ENCODE measurements around the gene CREB5.

Gene CREB5, protein sequence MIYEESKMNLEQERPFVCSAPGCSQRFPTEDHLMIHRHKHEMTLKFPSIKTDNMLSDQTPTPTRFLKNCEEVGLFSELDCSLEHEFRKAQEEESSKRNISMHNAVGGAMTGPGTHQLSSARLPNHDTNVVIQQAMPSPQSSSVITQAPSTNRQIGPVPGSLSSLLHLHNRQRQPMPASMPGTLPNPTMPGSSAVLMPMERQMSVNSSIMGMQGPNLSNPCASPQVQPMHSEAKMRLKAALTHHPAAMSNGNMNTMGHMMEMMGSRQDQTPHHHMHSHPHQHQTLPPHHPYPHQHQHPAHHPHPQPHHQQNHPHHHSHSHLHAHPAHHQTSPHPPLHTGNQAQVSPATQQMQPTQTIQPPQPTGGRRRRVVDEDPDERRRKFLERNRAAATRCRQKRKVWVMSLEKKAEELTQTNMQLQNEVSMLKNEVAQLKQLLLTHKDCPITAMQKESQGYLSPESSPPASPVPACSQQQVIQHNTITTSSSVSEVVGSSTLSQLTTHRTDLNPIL

DNA sequence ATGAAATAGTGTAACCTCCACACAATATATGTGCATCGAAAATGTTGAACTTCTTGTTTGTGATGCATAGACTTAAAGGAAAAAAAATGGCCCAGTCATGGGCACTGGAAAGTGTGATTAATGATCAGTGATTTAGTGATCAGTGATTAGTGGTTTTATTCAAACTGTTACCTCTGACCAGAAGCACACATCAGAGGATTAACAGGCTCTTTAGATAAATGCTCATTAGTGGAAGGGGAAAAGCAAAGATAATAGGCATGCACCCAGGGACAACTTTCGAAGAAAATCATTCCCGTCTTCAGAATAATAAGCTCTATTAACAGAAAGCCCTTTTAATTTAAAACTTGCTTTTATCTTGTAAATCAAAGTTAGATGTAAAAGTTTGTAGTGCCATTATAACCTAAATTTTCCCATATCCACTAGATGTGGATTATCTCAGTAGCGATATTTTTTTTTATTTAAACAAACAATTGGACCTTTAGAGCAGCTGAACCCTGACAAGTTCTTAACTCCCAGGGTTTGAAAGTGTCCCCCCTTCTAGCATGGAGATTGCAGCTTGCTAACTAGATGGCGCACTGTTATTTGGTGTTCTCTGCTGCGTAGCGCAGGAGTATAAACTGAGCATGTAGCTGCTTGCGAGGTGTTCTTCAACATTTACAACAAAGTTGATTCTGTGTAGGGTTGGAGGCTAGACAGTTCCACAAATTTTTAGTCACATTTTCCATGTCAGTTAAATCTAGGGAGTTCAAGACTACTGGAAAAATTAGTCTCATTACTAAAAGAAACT, at the start of gene CREB5:
Gene CREB5, plus strand, starts transcription at position 643 of the 787 bp plus-strand sequence. CDS start 397 bp downstream, outside the sequence.
- no peak within 1 kb of the TSS for H3K9ac ChIP-seq (ENCODE audit: low read length)
- peaks cover 4 to 11% of the 10 kb centered on the region in 2 donors for H3K27me3 ChIP-seq (ENCODE audit: control insufficient read depth in 1 of 2, insufficient read depth in 2 of 2, low read length in 2 of 2)
- H3K36me3 ChIP-seq (ENCODE audit: insufficient read depth, low read length), result no peaks in the 10 kb centered on the region
- H3K9me3 ChIP-seq (ENCODE audit: low read length), result no peaks in the 10 kb centered on the region
- H3K4me1 ChIP-seq (ENCODE audit: insufficient read depth, low read length), result peaks cover 26% of the 10 kb centered on the region
- H3K4me3 ChIP-seq (ENCODE audit: low read depth in 1 of 2, low read length in 2 of 2), result no peak within 1 kb of the TSS
- H3K27ac ChIP-seq (ENCODE audit: low read depth, low read length), result no peak within 1 kb of the TSS

DNA sequence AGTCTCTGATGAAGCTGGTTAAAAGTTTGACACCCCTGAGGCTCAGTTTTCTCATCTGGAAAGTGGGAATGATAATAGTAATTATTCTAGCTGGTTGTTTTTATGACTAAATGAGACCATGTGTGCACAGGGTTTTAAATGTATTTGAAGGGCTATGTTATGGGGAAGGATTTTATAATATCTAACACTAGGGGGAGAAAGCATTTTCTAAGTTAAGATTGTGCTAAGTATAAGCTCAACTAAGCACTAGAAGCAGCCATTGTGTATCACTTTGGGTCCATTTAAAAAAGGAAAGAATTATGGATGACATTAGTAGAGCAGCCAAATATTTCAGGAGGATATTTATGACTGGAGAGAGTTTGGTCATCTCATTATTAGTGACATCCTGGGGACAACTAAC, 49.5 kb upstream of the CREB5 start:
- Histone ChIP-seq H3K27me3 (ENCODE audit: control insufficient read depth in 1 of 2, insufficient read depth in 2 of 2, low read length in 2 of 2) (no peaks in the 10 kb centered on the region), H3K9ac (ENCODE audit: low read length) (no peak overlapping the region), H3K36me3 (ENCODE audit: insufficient read depth, low read length) (no peaks in the 10 kb centered on the region), H3K4me1 (ENCODE audit: insufficient read depth, low read length) (no peaks in the 10 kb centered on the region), H3K4me3 (ENCODE audit: low read depth in 1 of 2, low read length in 2 of 2) (no peak overlapping the region), H3K27ac (ENCODE audit: low read depth, low read length) (no peak overlapping the region), H3K9me3 (ENCODE audit: low read length) (no peaks in the 10 kb centered on the region)

DNA sequence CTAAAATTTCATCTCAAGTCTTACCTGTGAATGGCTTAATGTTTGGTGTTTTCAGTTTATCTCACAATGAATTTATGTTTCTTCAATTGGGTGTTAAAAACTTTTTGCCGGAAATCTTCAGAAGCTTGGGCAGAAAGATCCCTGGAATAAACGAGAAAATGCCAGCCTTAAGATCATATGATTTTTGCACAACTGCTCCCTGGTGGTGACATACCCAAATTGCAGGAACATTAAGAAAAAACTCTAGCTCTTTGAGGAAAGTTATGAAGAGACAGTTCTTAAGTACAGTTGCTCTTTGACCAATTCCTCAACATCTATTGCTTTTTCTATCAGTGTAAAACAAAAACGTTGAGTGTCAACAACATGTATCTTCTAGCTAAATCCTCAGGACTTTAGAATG, 48.2 kb upstream of the CREB5 start:
- Histone ChIP-seq H3K27ac (ENCODE audit: low read depth, low read length) (no peak overlapping the region), H3K36me3 (ENCODE audit: insufficient read depth, low read length) (no peaks in the 10 kb centered on the region), H3K4me3 (ENCODE audit: low read depth in 1 of 2, low read length in 2 of 2) (no peak overlapping the region), H3K4me1 (ENCODE audit: insufficient read depth, low read length) (no peaks in the 10 kb centered on the region), H3K9me3 (ENCODE audit: low read length) (no peaks in the 10 kb centered on the region), H3K9ac (ENCODE audit: low read length) (no peak overlapping the region), H3K27me3 (ENCODE audit: control insufficient read depth in 1 of 2, insufficient read depth in 2 of 2, low read length in 2 of 2) (no peaks in the 10 kb centered on the region)

DNA sequence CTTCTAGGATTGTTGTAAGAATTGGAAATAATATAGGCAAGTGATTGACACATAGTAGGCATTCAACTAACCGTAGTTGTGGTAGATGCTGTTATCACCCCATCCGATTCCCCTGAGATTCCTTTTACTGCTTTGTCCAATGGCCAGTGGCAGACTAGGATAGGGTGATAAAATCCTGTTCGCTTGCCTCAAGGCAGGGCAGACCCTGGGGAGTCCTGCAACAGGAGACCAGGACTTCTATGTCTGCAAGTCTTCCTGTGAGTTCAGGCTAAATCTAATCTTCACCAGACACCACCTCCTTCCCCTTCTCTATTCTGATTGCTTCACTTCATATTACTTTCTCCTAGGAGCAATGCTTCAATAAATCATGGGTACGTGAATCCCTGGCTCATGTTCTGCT, 42.8 kb upstream of the CREB5 start:
- Histone ChIP-seq H3K9ac (ENCODE audit: low read length) (no peak overlapping the region), H3K4me3 (ENCODE audit: low read depth in 1 of 2, low read length in 2 of 2) (no peak overlapping the region), H3K9me3 (ENCODE audit: low read length) (no peaks in the 10 kb centered on the region), H3K27ac (ENCODE audit: low read depth, low read length) (no peak overlapping the region), H3K36me3 (ENCODE audit: insufficient read depth, low read length) (no peaks in the 10 kb centered on the region), H3K27me3 (ENCODE audit: control insufficient read depth in 1 of 2, insufficient read depth in 2 of 2, low read length in 2 of 2) (no peaks in the 10 kb centered on the region), H3K4me1 (ENCODE audit: insufficient read depth, low read length) (no peaks in the 10 kb centered on the region)

DNA sequence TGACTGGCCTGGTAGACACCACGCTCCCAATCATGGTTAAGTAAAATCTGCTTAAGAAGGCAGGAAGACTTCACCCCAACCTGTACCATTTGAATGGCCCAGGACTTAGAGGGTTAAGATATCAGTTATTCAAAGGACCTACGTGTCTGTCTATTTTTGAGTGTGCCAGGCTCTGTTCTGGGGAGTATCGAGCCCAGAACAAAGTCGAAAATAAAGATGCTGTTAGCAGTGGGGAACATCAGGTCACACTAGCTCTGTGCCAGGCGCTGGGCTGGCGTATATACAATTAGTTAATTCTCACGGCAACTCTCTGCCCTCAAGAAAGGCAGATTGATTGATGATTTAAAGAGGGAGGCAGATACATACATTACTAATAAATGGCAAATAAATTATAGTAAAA, 40.5 kb upstream of the CREB5 start:
- Histone ChIP-seq H3K36me3 (ENCODE audit: insufficient read depth, low read length) (no peaks in the 10 kb centered on the region), H3K27me3 (ENCODE audit: control insufficient read depth in 1 of 2, insufficient read depth in 2 of 2, low read length in 2 of 2) (no peaks in the 10 kb centered on the region), H3K4me3 (ENCODE audit: low read depth in 1 of 2, low read length in 2 of 2) (no peak overlapping the region), H3K9ac (ENCODE audit: low read length) (no peak overlapping the region), H3K27ac (ENCODE audit: low read depth, low read length) (no peak overlapping the region), H3K4me1 (ENCODE audit: insufficient read depth, low read length) (no peaks in the 10 kb centered on the region), H3K9me3 (ENCODE audit: low read length) (no peaks in the 10 kb centered on the region)

DNA sequence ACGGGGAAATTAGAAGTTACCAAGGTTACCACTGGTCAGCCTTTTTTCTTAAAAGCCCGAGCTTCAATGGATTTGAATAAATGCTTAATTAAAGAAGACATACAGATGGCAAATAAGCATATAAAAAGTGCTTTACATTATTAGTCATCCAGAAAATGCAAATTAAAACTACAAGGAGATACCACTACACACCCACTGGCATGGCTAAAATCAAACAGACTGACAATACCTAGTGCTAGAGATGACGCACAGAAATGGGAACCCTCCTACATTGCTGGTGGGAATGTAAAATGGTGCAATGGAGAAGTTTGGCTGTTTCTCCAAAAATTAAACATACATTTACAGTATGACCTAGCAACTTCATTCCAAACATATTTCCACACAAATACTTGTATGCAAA, 38.3 kb upstream of the CREB5 start:
- Histone ChIP-seq H3K9me3 (ENCODE audit: low read length) (no peaks in the 10 kb centered on the region), H3K27me3 (ENCODE audit: control insufficient read depth in 1 of 2, insufficient read depth in 2 of 2, low read length in 2 of 2) (no peaks in the 10 kb centered on the region), H3K36me3 (ENCODE audit: insufficient read depth, low read length) (no peaks in the 10 kb centered on the region), H3K9ac (ENCODE audit: low read length) (no peak overlapping the region), H3K4me1 (ENCODE audit: insufficient read depth, low read length) (no peaks in the 10 kb centered on the region), H3K4me3 (ENCODE audit: low read depth in 1 of 2, low read length in 2 of 2) (no peak overlapping the region), H3K27ac (ENCODE audit: low read depth, low read length) (no peak overlapping the region)

DNA sequence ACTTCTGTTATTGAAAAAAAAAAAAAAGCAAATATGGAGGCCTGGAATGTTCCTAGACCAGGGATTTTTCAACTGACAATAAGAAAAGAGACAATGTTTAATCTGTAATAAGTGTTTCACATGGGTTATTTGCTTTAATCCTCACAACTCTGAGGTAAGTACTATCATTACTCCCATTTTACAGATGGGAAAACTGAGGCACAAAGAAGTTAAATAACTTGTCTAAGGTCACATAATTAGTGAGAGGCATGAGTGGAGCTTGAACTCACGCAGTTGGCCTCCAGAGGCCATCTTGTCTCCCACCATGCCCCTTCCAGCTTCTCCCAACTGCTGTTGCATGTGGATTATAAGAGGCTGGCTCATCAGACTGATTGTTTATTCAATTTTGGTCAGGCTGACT, 36.6 kb upstream of the CREB5 start:
- no peak overlapping the region for H3K4me3 ChIP-seq (ENCODE audit: low read depth in 1 of 2, low read length in 2 of 2)
- no peaks in the 10 kb centered on the region for H3K36me3 ChIP-seq (ENCODE audit: insufficient read depth, low read length)
- no peaks in the 10 kb centered on the region for H3K9me3 ChIP-seq (ENCODE audit: low read length)
- H3K27ac ChIP-seq (ENCODE audit: low read depth, low read length), result no peak overlapping the region
- no peaks in the 10 kb centered on the region for H3K4me1 ChIP-seq (ENCODE audit: insufficient read depth, low read length)
- no peaks in the 10 kb centered on the region for H3K27me3 ChIP-seq (ENCODE audit: control insufficient read depth in 1 of 2, insufficient read depth in 2 of 2, low read length in 2 of 2)
- no peak overlapping the region for H3K9ac ChIP-seq (ENCODE audit: low read length)

DNA sequence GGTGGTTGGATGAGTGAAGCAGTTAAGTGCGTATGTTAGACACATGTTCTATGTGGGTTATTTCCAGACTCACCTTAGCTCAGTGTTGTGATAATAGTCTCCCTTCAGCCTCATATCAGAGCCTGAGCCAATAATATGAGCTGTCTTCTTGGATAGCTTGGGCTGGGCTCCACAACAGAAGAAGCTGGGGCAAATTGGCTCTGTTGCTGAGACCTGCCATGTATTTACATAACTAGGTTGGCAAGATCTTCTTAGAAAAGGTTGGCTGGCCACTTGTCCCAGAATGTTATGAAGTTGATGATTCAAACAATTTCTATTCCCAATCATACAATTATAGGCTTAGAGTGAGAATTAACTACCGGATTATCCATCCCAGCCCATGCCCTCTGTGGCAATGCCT, 35.7 kb upstream of the CREB5 start:
- H3K4me3 ChIP-seq (ENCODE audit: low read depth in 1 of 2, low read length in 2 of 2), result no peak overlapping the region
- no peaks in the 10 kb centered on the region for H3K36me3 ChIP-seq (ENCODE audit: insufficient read depth, low read length)
- H3K9ac ChIP-seq (ENCODE audit: low read length), result no peak overlapping the region
- no peaks in the 10 kb centered on the region for H3K4me1 ChIP-seq (ENCODE audit: insufficient read depth, low read length)
- H3K9me3 ChIP-seq (ENCODE audit: low read length), result no peaks in the 10 kb centered on the region
- H3K27me3 ChIP-seq (ENCODE audit: control insufficient read depth in 1 of 2, insufficient read depth in 2 of 2, low read length in 2 of 2), result no peaks in the 10 kb centered on the region
- no peak overlapping the region for H3K27ac ChIP-seq (ENCODE audit: low read depth, low read length)

DNA sequence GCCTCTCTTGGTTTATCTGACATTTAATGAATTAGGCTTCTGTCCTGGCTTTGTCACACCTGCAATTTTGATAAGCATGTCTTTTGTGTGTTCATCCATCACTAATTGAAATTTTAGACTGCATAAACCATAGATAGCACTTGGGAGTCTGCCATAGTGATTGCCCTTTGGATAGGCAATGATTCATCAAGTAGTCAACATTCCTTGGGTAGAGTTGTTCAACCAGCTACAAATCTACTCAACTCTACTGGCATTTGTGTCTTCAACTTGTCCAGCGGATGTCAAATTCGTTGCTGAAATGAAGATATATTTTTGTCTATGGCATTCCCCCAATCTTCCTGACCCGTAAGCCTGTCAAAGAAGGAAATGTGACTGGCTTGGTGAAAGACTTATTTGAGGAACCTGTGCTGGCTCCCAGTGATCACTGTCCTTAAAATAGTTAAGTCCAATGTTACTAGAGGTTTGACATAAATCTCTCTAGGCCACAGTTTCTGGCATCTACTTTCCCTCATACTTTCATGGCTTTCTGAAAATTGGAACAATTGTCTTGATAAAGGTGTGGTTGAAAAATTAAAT, 33.7 kb upstream of the CREB5 start:
- Histone ChIP-seq H3K27me3 (ENCODE audit: control insufficient read depth in 1 of 2, insufficient read depth in 2 of 2, low read length in 2 of 2) (no peaks in the 10 kb centered on the region), H3K4me1 (ENCODE audit: insufficient read depth, low read length) (no peaks in the 10 kb centered on the region), H3K4me3 (ENCODE audit: low read depth in 1 of 2, low read length in 2 of 2) (no peak overlapping the region), H3K9me3 (ENCODE audit: low read length) (no peaks in the 10 kb centered on the region), H3K9ac (ENCODE audit: low read length) (no peak overlapping the region), H3K27ac (ENCODE audit: low read depth, low read length) (no peak overlapping the region), H3K36me3 (ENCODE audit: insufficient read depth, low read length) (no peaks in the 10 kb centered on the region)

DNA sequence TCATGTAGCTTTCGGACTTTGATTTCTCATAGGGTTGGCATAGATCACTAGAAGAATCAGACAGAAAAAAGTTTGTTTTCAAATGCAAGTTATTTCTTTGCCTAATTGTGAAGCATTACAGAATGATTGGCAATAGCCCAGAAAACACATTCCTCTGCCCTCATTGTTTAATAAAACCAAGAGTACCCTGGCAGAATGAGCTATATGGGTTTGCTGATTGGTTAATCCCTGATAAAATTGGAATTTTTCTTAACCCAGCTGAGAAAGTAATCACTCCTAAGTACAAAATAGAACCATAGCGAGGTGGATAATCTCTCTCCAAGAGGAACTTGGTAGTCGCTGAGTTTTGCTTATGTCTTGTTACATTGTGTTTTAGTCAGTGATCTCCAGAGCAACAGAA, 30.9 kb upstream of the CREB5 start:
- Histone ChIP-seq H3K4me1 (ENCODE audit: insufficient read depth, low read length) (no peaks in the 10 kb centered on the region), H3K4me3 (ENCODE audit: low read depth in 1 of 2, low read length in 2 of 2) (no peak overlapping the region), H3K9ac (ENCODE audit: low read length) (no peak overlapping the region)

DNA sequence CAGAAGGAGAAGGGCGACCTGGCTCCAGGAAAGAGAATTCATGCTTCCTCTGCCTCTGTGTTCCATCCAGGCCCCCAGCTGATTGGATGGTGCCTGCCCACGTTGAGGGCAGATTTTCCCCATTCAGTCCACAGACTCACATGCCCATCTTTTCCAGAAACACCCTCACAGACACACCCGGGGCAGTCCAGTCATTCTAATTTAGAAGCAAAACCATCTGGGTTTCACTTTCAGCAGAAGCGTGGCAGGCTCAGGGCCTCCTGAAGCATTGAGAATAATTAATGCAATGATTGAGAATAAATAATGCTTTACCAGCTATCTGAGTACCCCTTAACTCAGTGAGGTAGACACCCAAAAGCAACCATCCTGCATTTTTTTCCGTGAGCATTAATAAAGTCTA, 30.2 kb upstream of the CREB5 start:
- no peak overlapping the region for H3K9ac ChIP-seq (ENCODE audit: low read length)
- no peak overlapping the region for H3K4me3 ChIP-seq (ENCODE audit: low read depth in 1 of 2, low read length in 2 of 2)
- H3K27ac ChIP-seq (ENCODE audit: low read depth, low read length), result no peak overlapping the region
- H3K9me3 ChIP-seq (ENCODE audit: low read length), result no peaks in the 10 kb centered on the region
- H3K27me3 ChIP-seq (ENCODE audit: control insufficient read depth in 1 of 2, insufficient read depth in 2 of 2, low read length in 2 of 2), result no peaks in the 10 kb centered on the region
- H3K36me3 ChIP-seq (ENCODE audit: insufficient read depth, low read length), result no peaks in the 10 kb centered on the region
- no peaks in the 10 kb centered on the region for H3K4me1 ChIP-seq (ENCODE audit: insufficient read depth, low read length)

More for the DNA sequence above, 30.9 kb upstream of the CREB5 start:
- no peaks in the 10 kb centered on the region for H3K27me3 ChIP-seq (ENCODE audit: control insufficient read depth in 1 of 2, insufficient read depth in 2 of 2, low read length in 2 of 2)
- H3K27ac ChIP-seq (ENCODE audit: low read depth, low read length), result no peak overlapping the region
- no peaks in the 10 kb centered on the region for H3K36me3 ChIP-seq (ENCODE audit: insufficient read depth, low read length)
- H3K9me3 ChIP-seq (ENCODE audit: low read length), result no peaks in the 10 kb centered on the region

Data from muscle layer of colon (tissue), 2 donors.